Epidermal melanocyte (primary cell): Measurements from ENCODE around the gene MYCBP2.
"Not testable (repeated sequence)": the region's sequence is repeated elsewhere in the genome, so short reads cannot be mapped to it uniquely, and the experiment has no call there.

Experiments used
- DNase-seq: peaks from one replicate; pipeline ENCODE4 v3.0.0; 2011; ENCODE audit warnings: low spot score; ENCODE audit not compliant: insufficient read length

The MYCBP2 gene

DNA sequence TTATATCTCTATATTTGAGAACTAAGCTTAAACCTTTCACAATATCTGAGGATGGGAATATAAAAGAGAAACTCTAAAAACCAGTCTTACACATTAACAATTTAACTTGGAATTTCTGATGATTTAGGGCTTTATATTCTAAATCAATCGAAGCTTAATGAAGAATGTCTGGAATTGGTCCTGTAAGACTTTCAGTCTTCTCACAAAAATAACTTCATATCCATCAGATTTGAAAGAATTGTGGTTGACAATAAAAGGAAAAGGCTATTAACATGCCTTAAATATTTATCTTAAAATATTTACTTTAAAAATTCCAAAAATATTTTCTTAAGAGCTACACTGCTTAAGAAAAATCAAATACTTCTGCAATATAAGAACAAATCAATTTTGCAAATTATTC lies 27.3 kb downstream of the MYCBP2 start:
- DNase-seq: no peak

DNA sequence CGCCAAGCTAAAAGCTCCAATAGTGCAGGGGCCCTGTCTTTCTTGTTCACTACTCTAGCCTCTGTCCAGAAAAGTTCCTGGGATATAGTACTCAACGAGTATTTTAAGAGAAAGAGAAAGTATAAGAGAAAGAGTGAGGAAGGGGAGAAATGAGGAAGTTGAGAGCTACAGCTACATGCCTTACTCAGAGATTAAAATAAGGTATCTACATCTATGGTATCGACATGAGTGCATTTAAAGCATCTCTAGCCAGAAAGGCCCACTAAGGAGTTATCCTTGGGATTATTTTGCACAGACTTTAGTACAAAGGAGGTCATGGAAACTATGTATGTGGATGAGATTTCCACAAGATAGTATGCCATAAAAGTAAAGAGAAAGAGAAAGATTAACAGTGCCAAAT lies 28.5 kb downstream of the MYCBP2 start:
- DNase-seq: no peak

DNA sequence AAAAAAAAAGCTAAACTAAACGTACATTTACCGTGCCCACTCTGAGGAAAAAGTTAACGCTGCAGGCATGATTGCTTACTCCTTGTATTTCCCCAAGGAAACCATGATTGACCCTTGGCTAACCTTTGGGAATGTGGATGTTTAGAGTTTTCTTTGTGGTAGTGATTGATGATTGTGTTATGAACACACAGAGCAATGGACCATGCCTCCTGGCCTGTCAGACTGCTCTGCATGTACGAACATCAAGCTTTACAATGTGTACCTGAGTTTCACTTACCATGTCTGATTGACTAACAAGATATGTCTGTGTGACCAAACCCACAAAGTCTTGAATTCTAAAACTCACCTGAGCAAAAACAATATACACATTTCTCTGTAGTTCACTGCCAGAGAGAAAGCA lies 35.1 kb downstream of the MYCBP2 start:
- no peak for DNase-seq

DNA sequence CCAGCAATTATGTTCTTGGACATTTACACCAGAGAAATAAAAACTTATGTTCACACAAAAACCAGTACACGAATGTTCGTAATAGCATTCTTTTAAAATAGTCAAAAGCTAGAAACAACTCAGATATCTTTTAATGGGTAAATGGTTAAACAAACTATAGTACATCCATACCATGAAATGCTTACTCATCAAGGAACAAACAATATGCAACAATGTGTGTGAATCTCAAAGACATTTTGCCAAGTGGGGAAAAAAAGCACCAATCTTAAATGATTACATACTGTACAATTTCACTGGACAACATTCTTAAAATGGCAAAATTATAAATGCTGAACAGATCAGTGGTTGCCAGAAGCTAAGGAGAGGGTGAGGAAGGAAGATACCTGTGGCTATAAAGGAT lies 36.6 kb downstream of the MYCBP2 start:
- DNase-seq: no peak

DNA sequence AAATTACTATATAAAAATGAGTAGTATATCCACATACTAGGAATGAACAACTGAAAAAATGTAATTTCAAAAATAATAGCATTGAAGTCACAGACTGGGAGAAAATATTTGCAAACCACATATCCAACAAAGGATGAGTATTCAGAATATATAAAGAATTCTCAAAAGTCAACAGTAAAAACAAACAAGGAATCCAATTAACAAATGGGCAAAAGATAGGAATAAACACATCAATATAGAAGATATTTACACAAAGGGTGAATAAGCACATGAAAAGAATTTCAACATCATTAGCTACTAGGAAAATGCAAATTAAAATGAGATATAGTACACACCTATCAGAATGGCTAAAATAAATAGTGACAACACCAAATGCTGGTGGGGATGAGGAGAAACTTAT lies 37.0 kb downstream of the MYCBP2 start:
- no peak for DNase-seq

DNA sequence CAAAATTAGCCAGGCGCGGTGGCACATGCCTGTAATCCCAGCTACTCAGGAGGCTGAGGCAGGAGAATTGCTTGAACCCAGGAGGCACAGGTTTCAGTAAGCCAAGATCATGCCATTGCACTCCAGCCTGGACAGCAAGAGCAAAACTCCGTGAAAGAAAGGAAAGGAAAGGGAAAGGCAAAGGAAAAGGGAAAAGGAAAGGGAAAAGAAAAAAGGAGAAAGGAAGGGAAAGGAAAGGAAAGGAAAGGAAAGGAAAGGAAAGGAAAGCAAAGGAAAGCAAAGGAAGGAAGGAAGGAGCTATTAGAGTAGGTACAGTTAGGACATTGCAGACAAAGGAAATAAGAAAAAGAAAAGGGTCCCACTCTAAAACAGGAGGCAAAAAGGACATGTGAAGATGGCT lies 41.3 kb downstream of the MYCBP2 start:
- not testable (repeated sequence) for DNase-seq

DNA sequence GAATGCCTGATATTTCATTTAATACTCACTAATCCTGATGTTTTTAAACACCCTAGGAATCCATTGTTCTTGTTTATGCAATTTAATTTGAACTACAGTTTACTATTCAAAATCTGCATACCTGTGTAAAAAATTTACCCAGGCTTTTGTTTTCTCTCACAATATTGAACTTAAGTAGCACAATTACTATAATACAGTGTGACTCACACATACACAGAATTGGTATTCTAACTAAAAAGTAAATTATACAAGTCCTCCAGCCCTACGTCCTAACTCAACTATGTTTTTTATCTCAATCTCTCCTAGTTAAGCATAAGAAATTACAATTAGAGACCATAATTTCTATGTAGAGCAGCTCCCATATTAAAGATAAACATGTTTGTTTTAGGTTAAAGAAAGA lies 41.8 kb downstream of the MYCBP2 start:
- no peak for DNase-seq

DNA sequence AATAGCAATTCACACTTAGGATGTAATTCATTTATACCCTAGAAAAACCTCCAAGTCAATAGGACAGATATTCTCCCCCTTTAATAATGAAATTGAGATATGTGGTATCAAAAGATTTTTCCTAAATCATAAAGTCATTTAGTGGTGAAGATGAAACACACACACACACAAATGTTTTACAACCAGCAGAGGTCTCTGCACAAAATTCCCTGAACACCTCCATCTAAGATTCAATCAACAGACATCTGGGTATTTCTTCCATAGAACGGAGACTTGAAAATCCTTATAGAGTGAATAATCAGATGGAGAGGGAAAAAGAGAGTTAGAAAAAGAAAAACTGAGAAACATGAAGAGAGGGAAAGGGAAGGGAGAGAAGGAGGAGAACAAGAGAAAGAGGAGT lies 52.8 kb downstream of the MYCBP2 start:
- DNase-seq: no peak

DNA sequence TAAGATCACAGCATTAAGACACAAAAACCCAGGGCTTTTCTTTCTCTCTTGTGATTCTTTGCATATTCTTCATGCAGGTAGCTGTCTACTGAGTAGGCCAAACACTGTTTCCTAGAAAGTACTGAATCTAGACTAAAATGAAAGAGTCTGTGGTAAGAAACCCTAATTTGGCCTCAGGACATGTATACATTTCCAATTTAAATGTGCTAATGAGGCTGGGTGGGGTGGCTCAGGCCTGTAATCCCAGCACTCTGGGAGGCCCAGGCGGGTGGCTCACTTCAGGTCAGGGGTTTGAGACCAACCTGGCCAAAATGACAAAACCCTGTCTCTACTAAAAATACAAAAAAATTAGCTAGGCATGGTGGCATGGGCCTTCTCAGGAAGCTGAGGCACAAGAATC lies 57.8 kb downstream of the MYCBP2 start:
- DNase-seq: no peak

DNA sequence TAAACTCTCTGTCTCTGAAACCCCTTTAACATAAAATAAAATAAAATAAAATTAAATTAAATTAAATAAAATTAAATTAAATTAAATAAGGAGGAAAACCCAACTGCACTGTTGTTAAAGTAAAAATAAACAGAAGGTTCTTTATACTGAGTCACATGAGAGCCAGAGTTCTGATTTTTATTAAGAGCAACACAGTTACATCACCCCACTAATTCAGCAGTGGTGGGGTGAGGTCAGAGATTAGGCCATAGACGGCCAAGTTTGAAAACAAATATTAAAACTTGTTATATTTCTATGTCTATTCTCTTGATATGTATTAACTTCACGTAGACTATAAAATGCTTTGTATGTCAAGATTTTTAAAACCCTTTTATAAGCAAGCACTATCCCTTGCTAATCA lies 59.5 kb downstream of the MYCBP2 start:
- DNase-seq: no peak

DNA sequence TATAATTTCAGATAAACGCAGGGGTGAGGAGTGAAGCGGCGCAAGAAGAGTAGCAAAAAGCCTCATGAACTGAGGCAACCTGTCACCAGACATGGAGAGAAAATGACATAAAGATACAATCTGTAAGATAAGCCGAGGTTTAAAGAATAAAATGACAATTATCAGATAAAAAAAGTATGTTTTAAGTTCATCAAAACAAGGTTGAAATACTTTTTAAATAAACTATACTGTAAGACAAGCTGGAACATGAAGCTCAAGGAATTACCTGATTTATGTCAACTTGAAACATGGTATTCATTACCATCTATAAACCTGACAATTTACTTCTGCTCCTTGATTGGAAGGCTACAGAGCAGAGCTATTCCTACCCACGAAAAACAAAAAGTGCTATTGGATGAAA lies 61.6 kb downstream of the MYCBP2 start:
- no peak for DNase-seq

DNA sequence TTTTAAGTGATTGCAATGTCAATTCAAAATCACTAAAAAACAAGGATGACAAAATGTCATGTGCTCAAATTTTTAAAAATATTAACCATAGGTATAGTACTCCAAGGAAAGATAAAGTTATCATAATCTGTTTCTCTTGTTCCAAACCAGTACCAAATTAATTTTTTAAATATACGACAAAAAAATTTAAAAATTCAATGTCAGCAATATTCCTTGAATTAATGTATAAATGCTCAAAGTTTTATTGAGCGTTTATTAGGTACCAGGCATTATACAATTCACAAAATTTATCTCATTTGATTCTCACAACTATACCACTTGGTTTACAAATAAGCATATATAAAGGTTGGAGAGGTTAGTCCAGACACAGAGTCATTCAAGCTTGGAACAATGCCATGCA lies 64.7 kb downstream of the MYCBP2 start:
- DNase-seq: no peak

DNA sequence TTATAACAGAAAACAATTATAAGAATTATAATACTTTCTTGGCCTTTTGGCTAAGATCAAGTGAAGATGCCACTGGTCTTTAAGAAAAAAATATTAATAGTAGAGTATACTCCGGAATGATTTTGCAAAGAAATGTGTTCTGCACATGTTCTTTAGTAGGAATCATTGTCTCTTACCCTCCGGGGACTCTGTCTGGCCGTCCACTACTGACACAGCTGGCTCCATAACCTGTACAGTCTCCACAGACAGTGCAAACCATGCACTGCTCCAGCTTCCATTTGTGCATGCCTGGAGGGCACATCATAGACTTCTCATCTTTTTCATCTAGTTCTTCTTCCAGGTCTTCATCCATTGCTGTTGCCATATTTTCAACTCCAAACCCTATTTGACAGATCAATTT lies 75.9 kb downstream of the MYCBP2 start:
- DNase-seq: no peak

DNA sequence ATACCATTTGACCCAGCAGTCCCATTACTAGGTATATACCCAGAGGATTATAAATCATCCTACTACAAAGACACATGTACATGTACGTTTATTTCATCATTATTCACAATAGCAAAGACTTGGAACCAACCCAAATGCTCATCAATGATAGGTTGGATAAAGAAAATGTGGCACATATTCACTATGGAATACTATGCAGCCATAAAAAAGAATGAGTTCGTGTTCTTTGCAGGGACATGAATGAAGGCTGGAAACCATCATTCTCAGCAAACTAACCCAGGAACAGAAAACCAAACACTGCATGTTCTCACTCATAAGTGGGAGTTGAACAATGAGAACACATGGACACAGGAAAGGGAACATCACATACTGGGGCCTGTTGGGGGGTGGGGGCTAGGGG lies 81.7 kb downstream of the MYCBP2 start:
- not testable (repeated sequence) for DNase-seq

DNA sequence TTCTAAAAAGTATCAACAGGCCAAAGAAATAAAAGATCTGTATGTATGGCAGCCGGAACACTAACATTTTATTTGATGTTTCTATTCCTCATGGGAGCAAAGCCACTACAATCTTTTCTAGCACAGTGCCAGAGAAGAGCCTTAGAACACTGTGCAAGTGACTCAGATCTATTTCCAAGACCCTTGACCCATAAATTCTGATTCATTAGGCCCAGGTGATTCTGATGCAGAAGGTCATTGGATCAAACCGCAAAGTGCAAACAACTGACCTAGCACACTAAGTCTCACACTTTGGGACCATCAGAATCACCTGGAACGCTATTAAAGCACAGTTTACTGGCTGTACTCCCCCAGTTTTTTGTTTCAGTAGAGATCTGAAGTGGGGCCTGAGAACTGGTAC lies 87.6 kb downstream of the MYCBP2 start:
- DNase-seq: no peak

DNA sequence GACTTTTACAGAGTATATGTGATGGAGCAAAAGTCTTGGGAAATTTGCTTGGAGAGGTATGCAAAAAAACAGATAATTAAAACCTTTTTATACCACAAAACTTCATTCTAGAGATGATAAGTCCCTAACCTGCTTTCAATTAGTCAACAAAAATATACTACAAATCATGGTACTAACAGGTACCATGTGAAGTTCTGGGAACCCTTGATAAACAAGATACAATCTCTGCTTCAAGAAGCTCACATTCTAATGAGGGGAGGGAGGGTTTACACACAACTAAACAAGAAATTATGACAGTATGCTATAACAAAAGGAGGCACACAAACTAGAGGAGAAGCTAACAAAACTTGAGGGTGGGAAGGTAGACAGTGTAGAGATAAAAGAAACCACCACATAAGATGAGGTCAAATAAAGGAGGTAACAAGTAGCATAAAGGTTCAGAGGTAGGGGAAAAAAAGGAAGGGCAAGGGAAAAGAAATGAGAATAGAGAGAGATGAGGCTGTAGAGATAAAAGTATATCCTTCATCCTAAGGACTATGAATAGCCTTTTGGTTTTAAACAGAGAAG lies 91.4 kb downstream of the MYCBP2 start:
- DNase-seq: no peak

DNA sequence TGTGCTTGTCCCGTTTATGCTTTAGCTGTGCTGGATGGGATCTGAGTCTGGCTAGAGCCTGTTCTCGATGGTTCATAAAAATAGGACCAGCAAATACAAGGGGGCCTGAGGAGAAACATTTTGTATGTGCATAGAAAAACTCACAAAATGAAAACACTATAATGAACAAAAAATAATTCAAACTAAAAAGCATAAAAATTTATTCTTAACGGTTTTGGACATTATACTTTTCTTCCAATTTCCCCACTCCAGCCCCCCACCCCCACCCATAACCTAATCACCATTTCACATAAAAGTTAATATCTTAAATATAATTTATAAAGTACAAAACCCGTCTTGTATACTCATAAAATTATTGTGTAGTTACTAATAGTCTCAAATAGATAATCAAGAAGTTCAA lies 93.7 kb downstream of the MYCBP2 start:
- no peak for DNase-seq

DNA sequence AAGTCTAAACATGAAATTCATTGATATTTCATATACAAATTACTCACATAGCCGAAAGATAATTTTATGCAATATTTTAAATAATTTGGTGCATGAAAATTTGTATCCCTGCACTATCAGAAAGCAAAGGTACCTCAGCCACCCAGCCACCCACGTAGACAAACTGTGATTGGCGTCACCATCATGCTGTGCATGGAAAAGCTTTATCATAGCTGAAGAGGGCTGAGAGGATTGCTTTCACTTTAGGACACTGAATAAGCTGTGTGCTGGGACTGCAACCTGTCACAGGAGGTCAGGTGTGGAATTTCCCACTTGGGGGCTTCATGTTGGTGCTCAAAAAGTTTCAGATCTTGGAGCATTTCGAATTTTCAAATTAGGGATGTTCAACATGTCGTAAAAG lies 96.3 kb downstream of the MYCBP2 start:
- no peak for DNase-seq

DNA sequence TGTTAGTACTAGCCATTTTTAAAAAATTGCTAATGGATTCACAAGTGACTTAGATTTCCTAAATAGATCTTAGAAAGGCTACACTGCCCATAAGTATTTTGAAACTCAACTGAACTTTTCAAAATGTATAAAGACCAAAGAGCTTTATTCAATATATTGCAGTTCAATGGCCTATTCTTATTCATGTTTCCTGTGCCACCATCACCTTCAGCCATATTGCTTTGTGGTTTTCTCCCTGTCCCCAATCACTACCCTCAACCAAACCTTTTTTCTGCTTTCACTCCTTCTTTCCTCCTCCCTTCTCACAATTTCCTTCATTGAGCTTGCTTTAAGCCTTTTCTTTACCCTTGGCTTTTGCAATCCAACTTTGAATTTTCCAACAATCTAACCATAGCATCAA lies 100.9 kb downstream of the MYCBP2 start:
- no peak for DNase-seq

DNA sequence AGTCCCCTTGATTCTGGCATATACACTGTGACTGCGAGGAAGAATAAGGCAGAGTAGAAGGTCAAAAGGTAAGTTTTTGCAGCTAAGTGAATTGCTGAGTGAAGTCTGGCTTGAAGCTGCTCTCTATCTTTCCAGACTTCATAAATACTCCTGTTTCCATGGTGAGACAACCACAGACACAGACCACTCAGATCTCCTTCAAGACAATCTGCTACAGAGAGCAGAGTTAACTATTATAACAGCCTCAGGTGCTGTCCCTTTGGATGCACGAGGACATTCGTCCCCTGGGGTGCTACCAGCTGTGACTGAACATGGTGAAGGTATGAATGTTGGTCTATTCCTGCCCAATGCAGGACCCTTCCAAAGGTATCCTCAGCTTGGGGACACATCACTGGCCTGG lies 104.0 kb downstream of the MYCBP2 start:
- no peak for DNase-seq

DNA sequence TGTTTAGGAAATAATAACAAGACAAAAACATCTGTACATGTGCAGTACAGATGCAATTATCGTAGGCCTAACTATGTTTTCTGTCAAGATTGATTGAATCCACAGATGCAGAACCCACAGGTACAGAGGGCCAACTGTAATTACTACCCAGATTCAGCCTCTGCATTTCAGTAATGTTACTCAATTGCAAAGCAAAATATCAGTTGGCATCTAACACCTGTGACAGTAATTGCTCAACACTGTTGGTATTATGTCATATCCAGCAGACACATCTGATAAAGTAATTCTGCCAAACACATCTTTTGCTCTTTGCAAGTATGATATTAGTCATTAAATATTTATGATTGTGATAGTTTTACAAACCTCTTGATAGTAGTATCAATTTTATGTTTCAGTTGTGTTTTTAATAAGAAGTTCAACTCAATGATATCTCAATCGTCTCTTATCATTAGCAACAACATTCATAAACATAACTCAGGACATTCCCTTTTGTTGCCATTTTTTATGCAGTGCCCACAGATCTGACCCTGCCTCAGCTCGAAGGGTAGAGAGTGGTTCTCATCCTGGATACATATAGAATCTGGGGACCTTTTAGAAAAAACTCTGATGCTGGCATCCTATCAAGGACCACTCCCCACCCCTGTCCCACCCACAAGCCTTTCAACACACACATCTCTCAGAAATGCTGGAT lies 104.7 kb downstream of the MYCBP2 start:
- no peak for DNase-seq

DNA sequence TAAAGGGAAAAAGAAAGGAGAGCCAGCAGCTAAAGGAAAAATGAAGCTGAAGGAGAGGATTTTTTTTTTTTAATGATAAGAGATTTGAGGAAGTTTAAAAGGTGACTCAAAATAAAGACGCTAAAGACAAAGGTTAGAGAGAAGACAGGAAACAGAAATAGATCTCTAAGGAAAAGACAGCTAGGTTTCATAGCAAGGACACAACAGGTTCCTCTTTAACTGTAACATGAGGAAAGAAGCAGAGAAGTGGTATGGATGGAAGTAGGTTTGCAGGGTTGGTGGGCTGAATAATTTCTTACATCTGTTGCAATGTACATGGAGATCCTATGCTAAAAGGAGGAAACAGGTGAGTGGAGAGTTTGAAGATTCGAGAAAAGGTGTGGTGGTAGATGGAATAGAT lies 107.5 kb downstream of the MYCBP2 start:
- DNase-seq: no peak

DNA sequence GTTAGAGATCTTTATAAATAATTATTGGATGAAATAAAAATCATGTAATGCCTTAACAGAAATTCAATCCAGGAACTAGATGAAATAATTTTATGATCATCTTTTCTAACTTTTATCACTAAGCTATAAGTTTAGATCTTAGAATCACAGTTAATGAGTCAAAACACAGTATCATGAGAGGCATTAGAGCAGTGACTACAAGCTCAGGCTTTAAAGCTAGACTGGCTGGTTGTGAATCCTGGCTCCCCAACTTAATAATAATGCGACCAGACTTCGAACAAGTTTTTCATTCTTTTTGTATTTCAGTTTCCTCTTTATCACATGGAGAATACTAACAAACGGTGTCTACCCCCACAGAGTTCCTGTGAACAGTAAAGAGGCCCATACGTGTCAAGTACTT lies 108.6 kb downstream of the MYCBP2 start:
- no peak for DNase-seq

DNA sequence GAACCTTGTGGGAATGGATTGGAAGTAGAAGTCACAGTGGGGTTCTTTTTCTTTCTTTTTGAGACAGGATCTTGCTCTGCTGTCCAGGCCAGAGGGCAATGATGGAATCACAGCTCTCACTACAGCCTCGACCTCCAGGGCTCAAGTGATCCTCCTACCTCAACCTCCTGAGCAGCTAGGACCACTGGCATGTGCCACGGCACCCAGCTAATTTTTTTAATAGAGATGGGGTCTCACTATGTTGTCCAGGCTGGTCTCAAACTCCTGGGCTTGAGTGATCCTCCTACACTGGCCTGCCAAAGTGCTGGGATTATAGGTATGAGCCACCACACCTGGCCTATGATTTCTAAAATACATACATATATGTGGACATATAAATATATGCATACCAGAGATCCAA lies 111.4 kb downstream of the MYCBP2 start:
- no peak for DNase-seq
